Measurements from ENCODE around the gene MAT1A.

DNA sequence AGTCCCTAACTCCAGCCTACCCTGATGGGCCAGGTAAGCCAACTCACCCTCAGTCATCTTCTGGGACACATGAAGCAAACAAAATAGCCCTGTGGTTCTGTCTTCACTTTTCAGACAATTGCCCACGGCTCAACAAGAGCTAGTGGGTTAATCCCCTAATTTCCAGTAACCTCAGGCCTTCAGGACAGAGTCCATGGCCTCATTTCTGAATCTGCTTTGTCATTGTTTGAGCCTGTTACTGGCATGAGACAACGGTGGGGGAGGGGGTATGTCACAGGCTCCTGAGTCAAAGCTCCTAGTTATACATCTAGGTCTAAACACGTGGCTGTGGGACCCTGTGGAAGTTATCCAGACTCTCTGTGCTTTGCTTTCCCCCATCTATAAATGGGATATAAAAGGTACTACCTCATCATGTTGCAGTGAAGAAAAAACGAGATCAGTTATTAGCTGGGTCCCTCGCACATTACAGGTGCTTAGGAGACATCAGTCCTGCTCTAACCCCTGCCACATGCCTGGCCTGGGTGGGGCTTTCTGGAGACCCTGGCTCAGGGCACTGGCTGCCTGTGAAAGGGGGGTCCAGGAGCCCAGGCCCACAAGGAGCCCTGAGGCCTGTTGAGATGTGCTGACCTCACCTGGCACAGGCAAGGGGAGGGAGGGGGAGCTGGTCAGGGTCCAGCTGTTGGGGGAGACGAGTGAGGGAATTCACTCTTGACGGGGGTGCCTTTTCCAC lies 16.5 kb downstream of the MAT1A start:
- TF ChIP-seq FOXK2 (conservative IDR thresholded peaks at IDR 0.05 in 1 of 2, IDR thresholded peaks at IDR 0.05 in 1 of 2; ENCODE audit: low read depth in 2 of 2): no peak
- peak; percentile 48 for TF ChIP-seq MYC (IDR thresholded peaks at IDR 0.05; ENCODE audit: low read depth, low read length)
- TF ChIP-seq MYC (CRISPR knock-in tag; IDR thresholded peaks at IDR 0.05; ENCODE audit: borderline replicate concordance, low read depth): no peak
- no peak for TF ChIP-seq SRSF9 (IDR thresholded peaks at IDR 0.05; ENCODE audit: borderline replicate concordance, low read depth, low read length)
- no peak for TF ChIP-seq BRCA1 (IDR thresholded peaks at IDR 0.05)
- no peak for TF ChIP-seq BRCA1 (CRISPR knock-in tag; IDR thresholded peaks at IDR 0.05)
- TF ChIP-seq MAZ (CRISPR knock-in tag; conservative IDR thresholded peaks at IDR 0.05 in 1 of 2, IDR thresholded peaks at IDR 0.05 in 1 of 2): no peak
- TF ChIP-seq RBM34 (IDR thresholded peaks at IDR 0.05; ENCODE audit: borderline replicate concordance, insufficient read depth, low read length): no peak
- TF ChIP-seq, protein P1, sequence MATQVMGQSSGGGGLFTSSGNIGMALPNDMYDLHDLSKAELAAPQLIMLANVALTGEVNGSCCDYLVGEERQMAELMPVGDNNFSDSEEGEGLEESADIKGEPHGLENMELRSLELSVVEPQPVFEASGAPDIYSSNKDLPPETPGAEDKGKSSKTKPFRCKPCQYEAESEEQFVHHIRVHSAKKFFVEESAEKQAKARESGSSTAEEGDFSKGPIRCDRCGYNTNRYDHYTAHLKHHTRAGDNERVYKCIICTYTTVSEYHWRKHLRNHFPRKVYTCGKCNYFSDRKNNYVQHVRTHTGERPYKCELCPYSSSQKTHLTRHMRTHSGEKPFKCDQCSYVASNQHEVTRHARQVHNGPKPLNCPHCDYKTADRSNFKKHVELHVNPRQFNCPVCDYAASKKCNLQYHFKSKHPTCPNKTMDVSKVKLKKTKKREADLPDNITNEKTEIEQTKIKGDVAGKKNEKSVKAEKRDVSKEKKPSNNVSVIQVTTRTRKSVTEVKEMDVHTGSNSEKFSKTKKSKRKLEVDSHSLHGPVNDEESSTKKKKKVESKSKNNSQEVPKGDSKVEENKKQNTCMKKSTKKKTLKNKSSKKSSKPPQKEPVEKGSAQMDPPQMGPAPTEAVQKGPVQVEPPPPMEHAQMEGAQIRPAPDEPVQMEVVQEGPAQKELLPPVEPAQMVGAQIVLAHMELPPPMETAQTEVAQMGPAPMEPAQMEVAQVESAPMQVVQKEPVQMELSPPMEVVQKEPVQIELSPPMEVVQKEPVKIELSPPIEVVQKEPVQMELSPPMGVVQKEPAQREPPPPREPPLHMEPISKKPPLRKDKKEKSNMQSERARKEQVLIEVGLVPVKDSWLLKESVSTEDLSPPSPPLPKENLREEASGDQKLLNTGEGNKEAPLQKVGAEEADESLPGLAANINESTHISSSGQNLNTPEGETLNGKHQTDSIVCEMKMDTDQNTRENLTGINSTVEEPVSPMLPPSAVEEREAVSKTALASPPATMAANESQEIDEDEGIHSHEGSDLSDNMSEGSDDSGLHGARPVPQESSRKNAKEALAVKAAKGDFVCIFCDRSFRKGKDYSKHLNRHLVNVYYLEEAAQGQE (IDR thresholded peaks at IDR 0.05; ENCODE audit: borderline replicate concordance): no peak
- TF ChIP-seq, protein P1 (CRISPR knock-in tag; IDR thresholded peaks at IDR 0.05; ENCODE audit: low read depth): no peak
- TF ChIP-seq POLR2A (conservative IDR thresholded peaks at IDR 0.05): no peak
- TF ChIP-seq, protein P2, sequence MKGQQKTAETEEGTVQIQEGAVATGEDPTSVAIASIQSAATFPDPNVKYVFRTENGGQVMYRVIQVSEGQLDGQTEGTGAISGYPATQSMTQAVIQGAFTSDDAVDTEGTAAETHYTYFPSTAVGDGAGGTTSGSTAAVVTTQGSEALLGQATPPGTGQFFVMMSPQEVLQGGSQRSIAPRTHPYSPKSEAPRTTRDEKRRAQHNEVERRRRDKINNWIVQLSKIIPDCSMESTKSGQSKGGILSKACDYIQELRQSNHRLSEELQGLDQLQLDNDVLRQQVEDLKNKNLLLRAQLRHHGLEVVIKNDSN (CRISPR knock-in tag; IDR thresholded peaks at IDR 0.05): no peak
- TF ChIP-seq PHTF2 (CRISPR knock-in tag; IDR thresholded peaks at IDR 0.05): no peak
- no peak for TF ChIP-seq KAT7 (CRISPR knock-in tag; IDR thresholded peaks at IDR 0.05; ENCODE audit: borderline replicate concordance)

All from K562 (cell line).